Erythroblast (primary cell): Measurements from ENCODE around the gene PCDH9.

ENCODE experiments used
- GATA1 ChIP-seq: IDR thresholded peaks from 2 replicates; pipeline ENCODE4 v1.6.1; 2011; ENCODE audit warnings: low read depth, mild to moderate bottlenecking, control low read depth, low read length, moderate library complexity
- POLR2A ChIP-seq: IDR thresholded peaks from 2 replicates; pipeline ENCODE4 v1.6.1; 2011; ENCODE audit warnings: mild to moderate bottlenecking, low read length

DNA sequence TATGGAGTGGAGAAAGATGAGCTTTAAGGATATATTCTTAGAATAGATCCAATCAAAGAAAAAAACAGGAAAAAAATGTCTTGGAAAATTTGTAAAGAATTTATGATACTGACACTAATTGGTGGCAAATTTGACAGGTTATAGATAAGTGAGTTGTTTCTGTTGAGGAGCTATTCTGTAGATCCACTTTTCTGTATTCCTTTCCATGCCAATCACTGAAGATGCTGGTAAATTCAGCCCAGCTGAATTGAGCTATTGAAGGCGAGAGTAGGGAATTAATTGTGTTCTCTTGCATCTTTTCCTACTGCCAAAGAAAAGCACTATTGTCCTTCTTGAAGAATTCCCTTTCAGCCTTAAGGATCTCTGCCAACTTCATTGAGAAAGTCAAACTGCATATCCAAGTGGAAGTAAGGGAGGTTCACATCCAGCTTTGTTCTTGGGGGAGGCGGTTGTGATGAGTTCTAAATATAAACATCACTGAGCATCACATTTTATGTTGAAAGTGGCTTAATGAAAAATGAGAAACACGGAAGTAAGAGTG lies 113.1 kb downstream of the PCDH9 start:
- TF ChIP-seq POLR2A = no peak
- no peak for TF ChIP-seq GATA1
